HG03095 (cell line): Measurements from ENCODE around the gene GPR17.

Source experiments
- ATAC-seq: cut with Tn5 transposase; IDR thresholded peaks from one replicate; pipeline ENCODE4 v1.9.1; 2021; ENCODE audit warnings: moderate library complexity; ENCODE audit not compliant: unreplicated experiment

The GPR17 gene

GRCh38 chr2:127665267-127665893 lies 19.4 kb downstream of the GPR17 start:
- no peak for ATAC-seq

GRCh38 chr2:127669056-127669455 lies 23.1 kb downstream of the GPR17 start:
- ATAC-seq = no peak

GRCh38 chr2:127670055-127670956 lies 24.4 kb downstream of the GPR17 start:
- no peak for ATAC-seq

GRCh38 chr2:127670957-127671290 lies 25.0 kb downstream of the GPR17 start:
- no peak for ATAC-seq

GRCh38 chr2:127671557-127672302 lies 25.8 kb downstream of the GPR17 start:
- no peak for ATAC-seq

GRCh38 chr2:127672341-127673224 lies 26.6 kb downstream of the GPR17 start:
- no peak for ATAC-seq

GRCh38 chr2:127673291-127674069 lies 27.5 kb downstream of the GPR17 start:
- ATAC-seq = no peak

GRCh38 chr2:127674241-127675209 lies 28.6 kb downstream of the GPR17 start:
- ATAC-seq = no peak

GRCh38 chr2:127675331-127676261 lies 29.6 kb downstream of the GPR17 start, which contains the start of gene LIMS2:
LIMS2 (minus strand) TSS chr2:127675530; CDS start chr2:127675024, 506 bp downstream.
- ATAC-seq = no peak

GRCh38 chr2:127676906-127677305 lies 31.0 kb downstream of the GPR17 start:
- ATAC-seq = no peak

GRCh38 chr2:127678531-127678930 lies 32.6 kb downstream of the GPR17 start:
- ATAC-seq = no peak

GRCh38 chr2:127678991-127679390 lies 33.0 kb downstream of the GPR17 start:
- no peak for ATAC-seq

GRCh38 chr2:127679680-127680361 lies 33.9 kb downstream of the GPR17 start:
- no peak for ATAC-seq

GRCh38 chr2:127680706-127681287 lies 34.8 kb downstream of the GPR17 start:
- no peak for ATAC-seq

GRCh38 chr2:127681288-127681804 lies 35.4 kb downstream of the GPR17 start:
- ATAC-seq = no peak
